GM12801 (cell line): ENCODE data around the gene ELL3.

Experiments used
- CTCF ChIP-seq: IDR thresholded peaks from one replicate; pipeline ENCODE4 v1.5.1; 2011; ENCODE audit warnings: control low read depth; ENCODE audit not compliant: insufficient read length; ENCODE audit errors: extremely low read depth

The ELL3 gene

GRCh38 chr15:43793647-43794046 is 16.9 kb upstream of the ELL3 start:
- no peak for TF ChIP-seq CTCF

GRCh38 chr15:43792761-43793476 is 16.2 kb upstream of the ELL3 start:
- no peak for TF ChIP-seq CTCF

- no peak for TF ChIP-seq CTCF
Observed at GRCh38 chr15:43791993-43792760, 15.4 kb upstream of the ELL3 start, which contains the start of gene SERF2. SERF2 (plus strand) TSS chr15:43792320; CDS start chr15:43792377, 57 bp downstream.

GRCh38 chr15:43789409-43789808 is 12.6 kb upstream of the ELL3 start:
- TF ChIP-seq CTCF, result no peak

GRCh38 chr15:43779016-43779415 is 2.2 kb upstream of the ELL3 start:
- TF ChIP-seq CTCF, result no peak

GRCh38 chr15:43777267-43777914 is 625 bp upstream of the ELL3 start:
- TF ChIP-seq CTCF, result no peak

- TF ChIP-seq CTCF, result no peak
Observed at GRCh38 chr15:43776101-43776717, 557 bp downstream of the ELL3 start.
